Ishikawa (cell line): Measurements from ENCODE around the gene CTR9.
A peak's percentile ranks its signal among the peaks of the same experiment; 100 is the strongest.

ENCODE experiments used
- CEBPB ChIP-seq: IDR thresholded peaks from 2 replicates; pipeline ENCODE4 v1.6.1; 2012
- CREB1 ChIP-seq: IDR thresholded peaks from 2 replicates; pipeline ENCODE4 v1.6.1; 2012; ENCODE audit warnings: low read depth
- EGR1 ChIP-seq: IDR thresholded peaks from 2 replicates; pipeline ENCODE4 v1.6.1; 2012
- EP300 ChIP-seq: IDR thresholded peaks from 2 replicates; pipeline ENCODE4 v1.6.1; 2012; ENCODE audit warnings: borderline replicate concordance
- FOXM1 ChIP-seq: IDR thresholded peaks from 2 replicates; pipeline ENCODE4 v1.6.1; 2012; ENCODE audit warnings: low read depth, borderline replicate concordance
- NFIC ChIP-seq: IDR thresholded peaks from 2 replicates; pipeline ENCODE4 v1.6.1; 2012
- RAD21 ChIP-seq: IDR thresholded peaks from 2 replicates; pipeline ENCODE4 v1.6.1; 2012; ENCODE audit warnings: low read depth
- TAF1 ChIP-seq: IDR thresholded peaks from 2 replicates; pipeline ENCODE4 v1.6.1; 2012; ENCODE audit warnings: low read depth, mild to moderate bottlenecking
- TCF12 ChIP-seq: IDR thresholded peaks from 2 replicates; pipeline ENCODE4 v1.6.1; 2012; ENCODE audit warnings: low read depth
- TEAD4 ChIP-seq: IDR thresholded peaks from 2 replicates; pipeline ENCODE4 v1.6.1; 2012
- YY1 ChIP-seq: IDR thresholded peaks from 2 replicates; pipeline ENCODE4 v1.6.1; 2012; ENCODE audit warnings: low read depth
- ZBTB7A ChIP-seq: IDR thresholded peaks from 2 replicates; pipeline ENCODE4 v1.6.1; 2012; ENCODE audit warnings: low read depth
- TF ChIP-seq, protein P1 (sequence below): IDR thresholded peaks from 2 replicates; pipeline ENCODE4 v1.6.1; 2012
- TF ChIP-seq, protein P2 (sequence below): IDR thresholded peaks from 2 replicates; pipeline ENCODE4 v1.6.1; 2012
- TF ChIP-seq, protein P3 (sequence below): IDR thresholded peaks from 2 replicates; pipeline ENCODE4 v1.6.1; 2012; ENCODE audit warnings: low read depth, mild to moderate bottlenecking

The CTR9 gene

DNA sequence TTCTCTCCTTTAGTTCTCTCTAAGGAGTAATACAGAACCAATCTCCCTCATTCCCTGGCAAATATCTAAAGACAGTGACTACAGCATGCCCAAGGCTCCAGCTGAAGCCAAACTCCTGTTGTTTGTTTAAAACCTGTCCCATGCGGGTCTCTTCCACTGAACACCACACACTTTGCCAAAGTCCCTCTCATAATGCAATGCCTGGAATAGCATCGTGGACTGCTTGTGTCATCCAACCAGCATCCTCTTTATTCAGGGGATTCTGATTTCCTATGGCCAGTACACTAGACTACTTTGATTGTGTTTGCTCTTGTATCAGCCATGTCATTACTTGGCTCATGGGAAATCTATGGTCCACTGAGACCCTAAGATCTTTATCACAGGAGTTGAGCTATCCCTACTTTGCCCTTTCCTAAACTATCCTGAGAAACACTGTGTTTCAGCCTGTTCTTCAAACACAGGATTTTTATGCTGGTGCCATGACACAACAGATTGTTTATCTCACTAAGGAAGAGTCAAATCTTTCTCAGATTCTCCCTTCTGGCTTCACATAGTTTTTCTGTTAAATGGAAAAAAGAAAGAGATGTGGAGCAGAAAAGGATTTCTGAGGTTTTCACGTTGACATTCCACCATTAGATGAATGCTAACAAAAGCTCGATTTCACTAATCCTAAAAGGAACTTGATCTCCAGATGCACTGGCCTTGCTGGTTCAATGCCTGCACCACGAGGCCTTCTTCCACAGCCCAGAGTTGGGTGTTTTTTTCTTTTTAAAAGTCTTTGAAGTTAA is 41.6 kb upstream of the CTR9 start:
- TF ChIP-seq ZBTB7A (no peak), TAF1 (no peak), EP300 (no peak), TEAD4 (no peak), NFIC (no peak), YY1 (no peak), TCF12 (no peak), FOXM1 (no peak), EGR1 (no peak), CEBPB (no peak), RAD21 (no peak)
- TF ChIP-seq, protein P1, sequence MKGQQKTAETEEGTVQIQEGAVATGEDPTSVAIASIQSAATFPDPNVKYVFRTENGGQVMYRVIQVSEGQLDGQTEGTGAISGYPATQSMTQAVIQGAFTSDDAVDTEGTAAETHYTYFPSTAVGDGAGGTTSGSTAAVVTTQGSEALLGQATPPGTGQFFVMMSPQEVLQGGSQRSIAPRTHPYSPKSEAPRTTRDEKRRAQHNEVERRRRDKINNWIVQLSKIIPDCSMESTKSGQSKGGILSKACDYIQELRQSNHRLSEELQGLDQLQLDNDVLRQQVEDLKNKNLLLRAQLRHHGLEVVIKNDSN, result no peak
- TF ChIP-seq, protein P2, sequence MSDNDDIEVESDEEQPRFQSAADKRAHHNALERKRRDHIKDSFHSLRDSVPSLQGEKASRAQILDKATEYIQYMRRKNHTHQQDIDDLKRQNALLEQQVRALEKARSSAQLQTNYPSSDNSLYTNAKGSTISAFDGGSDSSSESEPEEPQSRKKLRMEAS, result no peak

DNA sequence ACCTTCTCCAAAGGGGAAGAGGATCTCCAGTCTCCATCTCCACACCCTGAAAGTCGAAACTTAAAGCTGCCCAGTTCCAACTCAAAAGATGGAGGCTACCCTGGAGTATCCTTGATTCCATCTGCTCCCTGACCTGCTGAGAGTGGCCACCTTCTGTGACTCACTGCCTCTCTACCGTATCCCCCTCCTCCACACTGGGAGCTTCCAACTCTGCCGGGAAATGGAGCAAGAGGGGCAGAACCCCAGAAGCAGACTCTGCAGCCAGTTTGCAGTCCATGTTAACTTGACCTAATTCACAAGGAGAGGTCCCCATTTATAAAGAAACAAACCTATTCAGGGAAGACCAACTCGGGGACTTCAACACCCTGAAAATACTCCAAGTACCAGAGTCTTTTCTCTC is 35.5 kb upstream of the CTR9 start:
- TF ChIP-seq RAD21 (no peak), NFIC (no peak), TCF12 (no peak), FOXM1 (no peak), TEAD4 (no peak), CREB1 (no peak), EP300 (no peak), ZBTB7A (no peak), CEBPB (no peak), YY1 (no peak), TAF1 (no peak), EGR1 (no peak)
- TF ChIP-seq, protein P1, result no peak
- TF ChIP-seq, protein P3, sequence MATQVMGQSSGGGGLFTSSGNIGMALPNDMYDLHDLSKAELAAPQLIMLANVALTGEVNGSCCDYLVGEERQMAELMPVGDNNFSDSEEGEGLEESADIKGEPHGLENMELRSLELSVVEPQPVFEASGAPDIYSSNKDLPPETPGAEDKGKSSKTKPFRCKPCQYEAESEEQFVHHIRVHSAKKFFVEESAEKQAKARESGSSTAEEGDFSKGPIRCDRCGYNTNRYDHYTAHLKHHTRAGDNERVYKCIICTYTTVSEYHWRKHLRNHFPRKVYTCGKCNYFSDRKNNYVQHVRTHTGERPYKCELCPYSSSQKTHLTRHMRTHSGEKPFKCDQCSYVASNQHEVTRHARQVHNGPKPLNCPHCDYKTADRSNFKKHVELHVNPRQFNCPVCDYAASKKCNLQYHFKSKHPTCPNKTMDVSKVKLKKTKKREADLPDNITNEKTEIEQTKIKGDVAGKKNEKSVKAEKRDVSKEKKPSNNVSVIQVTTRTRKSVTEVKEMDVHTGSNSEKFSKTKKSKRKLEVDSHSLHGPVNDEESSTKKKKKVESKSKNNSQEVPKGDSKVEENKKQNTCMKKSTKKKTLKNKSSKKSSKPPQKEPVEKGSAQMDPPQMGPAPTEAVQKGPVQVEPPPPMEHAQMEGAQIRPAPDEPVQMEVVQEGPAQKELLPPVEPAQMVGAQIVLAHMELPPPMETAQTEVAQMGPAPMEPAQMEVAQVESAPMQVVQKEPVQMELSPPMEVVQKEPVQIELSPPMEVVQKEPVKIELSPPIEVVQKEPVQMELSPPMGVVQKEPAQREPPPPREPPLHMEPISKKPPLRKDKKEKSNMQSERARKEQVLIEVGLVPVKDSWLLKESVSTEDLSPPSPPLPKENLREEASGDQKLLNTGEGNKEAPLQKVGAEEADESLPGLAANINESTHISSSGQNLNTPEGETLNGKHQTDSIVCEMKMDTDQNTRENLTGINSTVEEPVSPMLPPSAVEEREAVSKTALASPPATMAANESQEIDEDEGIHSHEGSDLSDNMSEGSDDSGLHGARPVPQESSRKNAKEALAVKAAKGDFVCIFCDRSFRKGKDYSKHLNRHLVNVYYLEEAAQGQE, result no peak
- TF ChIP-seq, protein P2, result no peak

DNA sequence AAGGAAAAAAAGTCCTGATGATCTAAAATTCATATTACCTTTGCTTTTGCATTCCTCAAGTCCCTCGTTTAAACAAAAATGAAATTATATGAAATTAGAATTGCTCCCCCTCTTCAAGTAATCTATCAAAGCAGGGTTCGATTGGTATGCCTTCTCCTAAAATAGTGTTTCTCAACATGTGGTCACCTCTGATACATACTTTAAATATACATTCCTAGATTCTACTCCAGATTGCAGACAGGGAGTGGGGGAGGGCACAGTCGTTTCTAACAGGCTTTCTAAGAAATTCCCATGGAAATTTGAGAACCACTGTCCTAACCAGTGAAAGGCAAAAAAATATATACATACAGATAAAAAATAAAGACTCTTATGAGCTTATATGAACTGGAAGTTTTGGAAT is 34.9 kb upstream of the CTR9 start:
- TF ChIP-seq CREB1 (no peak), NFIC (no peak), ZBTB7A (no peak), EGR1 (no peak)
- TF ChIP-seq, protein P1, result no peak
- TF ChIP-seq, protein P3, result no peak

DNA sequence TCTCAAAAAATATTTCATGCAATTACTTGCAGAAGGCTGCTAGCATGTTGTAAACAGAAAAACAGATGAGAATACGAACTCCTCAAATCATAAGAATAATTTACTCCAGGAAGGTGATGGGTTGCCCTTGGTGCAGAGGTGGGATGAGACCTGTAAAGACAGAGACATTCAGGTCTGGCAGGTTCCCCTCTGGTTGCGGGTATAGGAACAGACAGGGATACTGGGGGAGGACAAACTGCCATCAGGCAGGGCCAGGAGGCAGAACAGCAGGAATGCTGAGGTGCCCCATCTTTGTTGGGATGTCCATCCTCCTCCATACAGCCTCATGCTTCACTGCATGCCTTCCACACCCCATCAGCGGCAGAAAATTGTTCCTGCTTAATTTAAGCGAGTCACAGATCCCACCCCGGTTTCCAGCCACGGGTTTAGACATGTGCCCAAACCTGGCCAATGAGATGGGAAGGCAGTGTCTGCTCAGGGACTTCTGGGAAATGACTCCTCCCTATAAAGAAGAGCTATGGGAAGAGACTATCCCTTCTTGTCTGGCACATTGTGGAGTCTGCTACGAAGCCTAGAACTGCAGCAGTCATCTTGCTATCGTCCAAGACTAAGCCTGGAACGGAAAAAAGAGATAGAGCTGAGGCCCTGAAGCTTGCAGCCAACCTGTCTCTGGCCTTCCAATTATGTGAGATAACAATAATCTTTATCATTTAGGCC is 34.3 kb upstream of the CTR9 start:
- TF ChIP-seq, protein P1, result 0 out of 2 replicates have a peak, but pooled peaks have one; percentile 30
- TF ChIP-seq, protein P3, result no peak
